B cell (primary cell): ENCODE data around the gene NPR3. TPM values are rescaled to one million over a fixed set of nuclear protein-coding genes. Genes with fewer than 3 reads are reported as not detected.

Experiments
- ATAC-seq: fragments of 200-7000 bp; cut with Tn5 transposase; one replicate; pipeline ENCODE4 v1.10.0; 2021; ENCODE audit warnings: low read depth, mild to moderate bottlenecking, moderate number of reproducible peaks, moderate library complexity
- CTCF ChIA-PET: fragments of 350-600 bp; sonication (Branson Sonifier 250); formaldehyde crosslinking; loops from one replicate; lab custom pipeline; 2021; ENCODE audit warnings: antibody characterized with exemption, inconsistent platforms; lab: Charles Lee
- POLR2A ChIA-PET: fragments of 350-600 bp; sonication (Branson Sonifier 250); formaldehyde crosslinking; loops from one replicate; lab custom pipeline; 2021; ENCODE audit warnings: antibody characterized with exemption; lab: Charles Lee
- DNase-seq: peaks from one replicate; pipeline ENCODE4 v3.0.0; 2013
- H2AFZ ChIP-seq: 2 replicates; pipeline ENCODE4 v1.6.1; 2012; ENCODE audit warnings: mild to moderate bottlenecking, low read depth, low read length; ENCODE audit not compliant: insufficient read depth, poor library complexity, severe bottlenecking
- H3K27ac ChIP-seq, 2 donors: 1 replicate in 1 of 2; 2 replicates in 1 of 2; pipeline ENCODE4 v1.5.1; 2012 to 2013; ENCODE audit warnings: low read length in 2 of 2, mild to moderate bottlenecking in 2 of 2, moderate library complexity in 1 of 2
- H3K27me3 ChIP-seq, 4 experiments: fragments of 200-600 bp in 1 of 4; sonication (generic) in 1 of 4; replicated peaks in 1 of 4; 1 replicate in 2 of 4; 2 replicates in 2 of 4; pipeline versions ENCODE4 v1.6.1 to v1.7.0; 2013 to 2016; ENCODE audit warnings: low read length in 3 of 4, mild to moderate bottlenecking in 2 of 4, mixed read lengths in 1 of 4, moderate library complexity in 1 of 4; ENCODE audit not compliant: insufficient read depth in 4 of 4, control insufficient read depth in 3 of 4; ENCODE audit errors: control extremely low read depth in 1 of 4
- H3K36me3 ChIP-seq, 2 experiments: replicated peaks in 1 of 2; 1 replicate in 1 of 2; 2 replicates in 1 of 2; pipeline versions ENCODE4 v1.6.1 to v1.7.1; 2013; ENCODE audit warnings: low read length in 1 of 2; ENCODE audit not compliant: insufficient read depth in 2 of 2, control insufficient read depth in 1 of 2; ENCODE audit errors: control extremely low read depth in 1 of 2, extremely low read depth in 1 of 2
- H3K4me1 ChIP-seq, 2 donors: fragments of 200-600 bp in 1 of 2; sonication (generic) in 1 of 2; 1 replicate in 1 of 2; 2 replicates in 1 of 2; pipeline versions ENCODE4 v1.5.1 to v1.6.1; 2013 to 2017; ENCODE audit warnings: low read length in 2 of 2; ENCODE audit not compliant: control insufficient read depth in 2 of 2, insufficient read depth in 2 of 2
- H3K4me2 ChIP-seq: replicated peaks from 2 replicates; pipeline ENCODE3; 2012; ENCODE audit warnings: mild to moderate bottlenecking, low read depth, low read length; ENCODE audit not compliant: poor library complexity, severe bottlenecking
- H3K4me3 ChIP-seq, 5 experiments: fragments of 200-600 bp in 1 of 5; sonication (generic) in 1 of 5; 1 replicate in 3 of 5; 2 replicates in 2 of 5; pipeline versions ENCODE4 v1.5.1 to v1.7.0; 2011 to 2016; ENCODE audit warnings: low read length in 4 of 5, mild to moderate bottlenecking in 4 of 5, low read depth in 2 of 5, control low read depth in 1 of 5, moderate library complexity in 1 of 5; ENCODE audit not compliant: insufficient read depth in 1 of 5; ENCODE audit errors: control extremely low read depth in 1 of 5, extremely low read depth in 1 of 5
- H3K79me2 ChIP-seq: fragments of 200-600 bp; sonication (generic); one replicate; pipeline ENCODE4 v1.6.0; 2016; ENCODE audit warnings: low read length; ENCODE audit not compliant: control insufficient read depth, insufficient read depth
- H3K9ac ChIP-seq: fragments of 200-600 bp; sonication (generic); 2 replicates; pipeline ENCODE4 v1.6.1; 2017; ENCODE audit warnings: mild to moderate bottlenecking, low read length, moderate library complexity
- H3K9me3 ChIP-seq, 3 donors: one replicate each; pipeline versions ENCODE4 v1.6.1 to v1.7.1; 2013; ENCODE audit warnings: low read length in 2 of 3; ENCODE audit not compliant: control insufficient read depth in 2 of 3, insufficient read depth in 1 of 3; ENCODE audit errors: control extremely low read depth in 1 of 3
- H4K20me1 ChIP-seq: 2 replicates; pipeline ENCODE4 v1.6.0; 2012; ENCODE audit warnings: mild to moderate bottlenecking, low read length; ENCODE audit not compliant: insufficient read depth, control insufficient read depth, poor library complexity, severe bottlenecking
- H3K27ac Mint-ChIP-seq: one replicate; pipeline ENCODE4 v1.8.0; 2021; ENCODE audit warnings: mixed read lengths
- H3K27me3 Mint-ChIP-seq: one replicate; pipeline ENCODE4 v1.8.0; 2021; ENCODE audit warnings: mixed read lengths
- H3K4me1 Mint-ChIP-seq: one replicate; pipeline ENCODE4 v1.8.0; 2021; ENCODE audit warnings: mixed read lengths
- H3K4me3 Mint-ChIP-seq: one replicate; pipeline ENCODE4 v1.8.0; 2021; ENCODE audit warnings: mixed read lengths
- H3K9me3 Mint-ChIP-seq: one replicate; pipeline ENCODE4 v1.8.0; 2022; ENCODE audit warnings: mixed read lengths; ENCODE audit not compliant: insufficient read depth
- EZH2 ChIP-seq: IDR thresholded peaks from 2 replicates; pipeline ENCODE4 v1.6.1; 2012; ENCODE audit warnings: borderline replicate concordance, low read depth, mild to moderate bottlenecking, moderate library complexity, low read length; ENCODE audit not compliant: insufficient read depth, poor library complexity, severe bottlenecking
- WGBS: methylation state at CpG from one replicate; pipeline ENCODE4 v1.1.5; 2013; ENCODE audit warnings: missing lambda C conversion rate; ENCODE audit not compliant: insufficient coverage; 5-methylcytosine and 5-hydroxymethylcytosine counted together
- intact Hi-C: fragments of 100-400 bp; cut with micrococcal nuclease; formaldehyde crosslinking; loops from one replicate; pipeline ENCODE4 v1.10.0; 2022
- polyA plus RNA-seq: library from polyadenylated mRNA; depleted of rRNA; stranded (reverse); fragments of >200 nt; gene quantifications from 2 replicates; pipeline ENCODE4 v1.2.3, GENCODE V29; 2012
- total RNA-seq, 2 donors: library from RNA; stranded (reverse); fragments of 120-200 nt in 1 of 2; gene quantifications; 1 replicate in 1 of 2; 2 replicates in 1 of 2; pipeline versions ENCODE4 v1.2.3 to v1.2.4, GENCODE V29; 2013 to 2022
- TF ChIP-seq, protein P1 (sequence below): fragments of 200-600 bp; IDR thresholded peaks from one replicate; pipeline ENCODE4 v1.8.0; 2022; ENCODE audit warnings: antibody characterized with exemption, mild to moderate bottlenecking

Gene NPR3
- total and polyA plus RNA-seq, 2 donors (not counting 1 experiment from before 2014, with no cell fraction given), result not detected

DNA sequence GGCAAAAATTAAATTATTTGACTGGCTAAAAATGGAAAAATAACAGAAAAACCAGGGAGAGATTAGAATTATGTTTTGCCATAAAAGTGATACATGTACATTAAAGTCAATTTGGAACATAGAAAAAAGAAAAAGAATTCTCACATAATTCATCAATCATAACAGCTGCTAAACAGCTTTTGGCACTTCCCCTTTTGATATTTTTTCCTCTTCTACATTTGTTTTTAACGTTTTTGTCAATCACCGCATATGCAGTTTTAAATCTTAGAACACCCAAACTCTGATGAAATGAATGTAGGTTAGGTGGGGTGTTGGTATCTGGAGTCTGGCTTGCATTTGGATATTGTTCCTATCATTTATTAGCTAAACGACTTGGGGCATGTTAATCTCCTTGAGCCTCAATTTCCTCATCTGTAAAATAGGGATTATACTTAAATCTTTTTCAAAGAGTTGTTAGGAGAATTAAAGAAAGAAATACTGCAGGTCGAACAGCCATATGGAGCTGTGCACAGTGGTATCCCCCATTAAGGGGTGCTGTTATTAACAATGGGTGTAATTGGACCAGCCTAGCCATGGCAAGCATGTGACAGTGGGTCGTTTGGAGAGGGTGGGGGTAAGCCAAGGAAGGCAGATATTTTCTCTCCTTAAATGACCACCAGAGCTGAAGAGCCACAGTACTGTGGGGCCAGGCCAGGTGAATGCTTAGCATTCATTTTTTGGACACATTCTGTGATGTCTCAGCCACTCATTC is 22.6 kb downstream of the NPR3 start:
- Histone ChIP-seq H3K27ac (no peak overlapping the region), H3K4me3 (no peak overlapping the region), H3K79me2 (no peaks in the 10 kb centered on the region), H3K4me1 (no peaks in the 10 kb centered on the region), H2AFZ (no peak overlapping the region), H3K9ac (no peak overlapping the region), H3K9me3 (no peaks in the 10 kb centered on the region), H3K27me3 (peaks cover 0 to 3% (median 0%) of the 10 kb centered on the region in 4 experiments), H3K4me2 (no peak overlapping the region), H3K36me3 (no peaks in the 10 kb centered on the region), H4K20me1 (no peaks in the 10 kb centered on the region)
- ChIA-PET CTCF (no interaction called here), POLR2A (no interaction called here)
- DNase-seq, result no peak
- Mint-ChIP-seq H3K27ac (no peak overlapping the region), H3K4me3 (no peak overlapping the region), H3K4me1 (no peaks in the 10 kb centered on the region), H3K27me3 (peaks cover 18% of the 10 kb centered on the region), H3K9me3 (no peaks in the 10 kb centered on the region)
- no peak for ATAC-seq
- intact Hi-C loops, result no loop called here
- WGBS, result 43% methylated on average over 1 of the region's 5 CpGs
- TF ChIP-seq, protein P1, sequence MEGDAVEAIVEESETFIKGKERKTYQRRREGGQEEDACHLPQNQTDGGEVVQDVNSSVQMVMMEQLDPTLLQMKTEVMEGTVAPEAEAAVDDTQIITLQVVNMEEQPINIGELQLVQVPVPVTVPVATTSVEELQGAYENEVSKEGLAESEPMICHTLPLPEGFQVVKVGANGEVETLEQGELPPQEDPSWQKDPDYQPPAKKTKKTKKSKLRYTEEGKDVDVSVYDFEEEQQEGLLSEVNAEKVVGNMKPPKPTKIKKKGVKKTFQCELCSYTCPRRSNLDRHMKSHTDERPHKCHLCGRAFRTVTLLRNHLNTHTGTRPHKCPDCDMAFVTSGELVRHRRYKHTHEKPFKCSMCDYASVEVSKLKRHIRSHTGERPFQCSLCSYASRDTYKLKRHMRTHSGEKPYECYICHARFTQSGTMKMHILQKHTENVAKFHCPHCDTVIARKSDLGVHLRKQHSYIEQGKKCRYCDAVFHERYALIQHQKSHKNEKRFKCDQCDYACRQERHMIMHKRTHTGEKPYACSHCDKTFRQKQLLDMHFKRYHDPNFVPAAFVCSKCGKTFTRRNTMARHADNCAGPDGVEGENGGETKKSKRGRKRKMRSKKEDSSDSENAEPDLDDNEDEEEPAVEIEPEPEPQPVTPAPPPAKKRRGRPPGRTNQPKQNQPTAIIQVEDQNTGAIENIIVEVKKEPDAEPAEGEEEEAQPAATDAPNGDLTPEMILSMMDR, result no peak

DNA sequence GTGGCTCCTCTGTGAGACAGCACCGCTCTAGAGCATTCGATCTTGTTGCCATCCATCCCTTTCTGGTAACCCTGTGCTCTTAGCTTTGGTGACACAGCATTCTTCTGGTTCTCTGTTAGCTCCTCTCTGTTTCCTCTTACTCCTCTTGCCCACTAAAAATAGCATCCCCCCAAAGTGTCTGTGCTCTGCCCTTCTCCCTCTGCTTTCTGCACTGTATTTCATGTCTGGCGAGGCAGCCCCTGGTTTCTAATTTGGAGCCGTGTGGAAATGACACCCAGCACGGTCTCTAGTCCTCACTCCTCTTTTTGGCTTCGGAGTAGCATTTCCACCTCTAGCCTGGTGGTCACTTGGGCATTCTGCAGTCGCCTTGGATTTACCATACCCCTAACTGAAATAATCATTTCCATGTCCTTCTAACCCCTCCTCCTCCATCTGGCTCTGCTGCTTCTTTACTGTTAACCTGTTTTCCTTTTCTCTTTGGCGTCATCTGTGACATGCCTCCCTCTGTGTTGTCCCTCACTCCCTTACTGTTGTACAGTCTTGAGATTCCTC is 23.8 kb downstream of the NPR3 start:
- intact Hi-C loops, result no loop called here
- CTCF ChIA-PET, result no interaction called here
- no peaks in the 10 kb centered on the region for H3K9me3 ChIP-seq
- no peaks in the 10 kb centered on the region for H3K79me2 ChIP-seq
- H3K9me3 Mint-ChIP-seq, result no peaks in the 10 kb centered on the region
- no peaks in the 10 kb centered on the region for H3K36me3 ChIP-seq
- H3K4me1 Mint-ChIP-seq, result no peaks in the 10 kb centered on the region
- no peak overlapping the region for H3K4me3 ChIP-seq
- peaks cover 18% of the 10 kb centered on the region for H3K27me3 Mint-ChIP-seq
- no peak overlapping the region for H3K27ac ChIP-seq
- H3K9ac ChIP-seq, result no peak overlapping the region
- H3K4me1 ChIP-seq, result no peaks in the 10 kb centered on the region
- DNase-seq, result no peak
- H3K4me2 ChIP-seq, result no peak overlapping the region
- WGBS, result 4% methylated on average over 8 of the region's 8 CpGs
- no peak overlapping the region for H3K4me3 Mint-ChIP-seq
- no peak for TF ChIP-seq EZH2
- TF ChIP-seq, protein P1, result no peak
- ATAC-seq, result no peak
- H3K27me3 ChIP-seq, result peaks cover 0 to 3% (median 0%) of the 10 kb centered on the region in 4 experiments
- H4K20me1 ChIP-seq, result no peaks in the 10 kb centered on the region
- no peak overlapping the region for H3K27ac Mint-ChIP-seq
- POLR2A ChIA-PET, result no interaction called here
- H2AFZ ChIP-seq, result no peak overlapping the region
